KOPT-K1 (cell line): Measurements from ENCODE around the gene NPC1L1.

Experiments
- H3K27ac ChIP-seq: fragments of 200-600 bp; sonication (generic); 2 replicates; pipeline ENCODE4 v1.5.1; 2016; ENCODE audit warnings: antibody characterized with exemption, mild to moderate bottlenecking, low read depth, low read length; ENCODE audit not compliant: poor library complexity, severe bottlenecking
- H3K36me3 ChIP-seq: fragments of 200-600 bp; sonication (generic); 2 replicates; pipeline ENCODE4 v1.5.1; 2017; ENCODE audit warnings: antibody characterized with exemption, mild to moderate bottlenecking, low read length, moderate library complexity; ENCODE audit not compliant: insufficient read depth
- H3K9me3 ChIP-seq: fragments of 200-600 bp; sonication (generic); 2 replicates; pipeline ENCODE4 v1.5.1; 2017; ENCODE audit warnings: antibody characterized with exemption, low read length, mild to moderate bottlenecking; ENCODE audit not compliant: insufficient read depth, poor library complexity, severe bottlenecking

Gene NPC1L1

GRCh38 chr7:44531421-44532380 lies 9.4 kb downstream of the NPC1L1 start:
- no peaks in the 10 kb centered on the region for H3K9me3 ChIP-seq
- no peak overlapping the region for H3K27ac ChIP-seq
- H3K36me3 ChIP-seq, result no peaks in the 10 kb centered on the region

- Histone ChIP-seq H3K9me3 (no peaks in the 10 kb centered on the region), H3K27ac (no peak overlapping the region), H3K36me3 (no peaks in the 10 kb centered on the region)
Measured at GRCh38 chr7:44530990-44531389, 10.1 kb downstream of the NPC1L1 start.

- Histone ChIP-seq H3K27ac (no peak overlapping the region), H3K36me3 (no peaks in the 10 kb centered on the region), H3K9me3 (peaks cover 23% of the 10 kb centered on the region)
Measured at GRCh38 chr7:44524811-44525388, 16.2 kb downstream of the NPC1L1 start.

- Histone ChIP-seq H3K9me3 (peaks cover 23% of the 10 kb centered on the region), H3K27ac (no peak overlapping the region), H3K36me3 (no peaks in the 10 kb centered on the region)
Measured at GRCh38 chr7:44522315-44522714, 18.8 kb downstream of the NPC1L1 start.

GRCh38 chr7:44521347-44522095 lies 19.6 kb downstream of the NPC1L1 start:
- no peak overlapping the region for H3K27ac ChIP-seq
- H3K9me3 ChIP-seq, result peaks cover 23% of the 10 kb centered on the region
- H3K36me3 ChIP-seq, result no peaks in the 10 kb centered on the region

- peaks cover 23% of the 10 kb centered on the region for H3K9me3 ChIP-seq
- H3K36me3 ChIP-seq, result no peaks in the 10 kb centered on the region
- no peak overlapping the region for H3K27ac ChIP-seq
Measured at GRCh38 chr7:44520574-44520973, 20.6 kb downstream of the NPC1L1 start.

GRCh38 chr7:44519546-44519945 lies 21.6 kb downstream of the NPC1L1 start:
- Histone ChIP-seq H3K36me3 (no peaks in the 10 kb centered on the region), H3K9me3 (peaks cover 14% of the 10 kb centered on the region), H3K27ac (no peak overlapping the region)

GRCh38 chr7:44518761-44519160 lies 22.4 kb downstream of the NPC1L1 start:
- no peak overlapping the region for H3K27ac ChIP-seq
- H3K9me3 ChIP-seq, result peaks cover 6% of the 10 kb centered on the region
- no peaks in the 10 kb centered on the region for H3K36me3 ChIP-seq

- no peaks in the 10 kb centered on the region for H3K9me3 ChIP-seq
- no peak overlapping the region for H3K27ac ChIP-seq
- H3K36me3 ChIP-seq, result no peaks in the 10 kb centered on the region
Measured at GRCh38 chr7:44517175-44517574, 24.0 kb downstream of the NPC1L1 start.

GRCh38 chr7:44515590-44516268 lies 25.4 kb downstream of the NPC1L1 start:
- H3K9me3 ChIP-seq, result no peaks in the 10 kb centered on the region
- H3K27ac ChIP-seq, result no peak overlapping the region

GRCh38 chr7:44512736-44513135 lies 28.4 kb downstream of the NPC1L1 start:
- no peak overlapping the region for H3K27ac ChIP-seq
- no peaks in the 10 kb centered on the region for H3K36me3 ChIP-seq
- H3K9me3 ChIP-seq, result peaks cover 18% of the 10 kb centered on the region

More at GRCh38 chr7:44515590-44516268, 25.4 kb downstream of the NPC1L1 start:
- H3K36me3 ChIP-seq, result no peaks in the 10 kb centered on the region

- Histone ChIP-seq H3K27ac (no peak overlapping the region), H3K9me3 (peaks cover 25% of the 10 kb centered on the region), H3K36me3 (no peaks in the 10 kb centered on the region)
Measured at GRCh38 chr7:44511863-44512468, 29.2 kb downstream of the NPC1L1 start.

GRCh38 chr7:44511236-44511635 lies 29.9 kb downstream of the NPC1L1 start:
- no peak overlapping the region for H3K27ac ChIP-seq
- H3K36me3 ChIP-seq, result no peaks in the 10 kb centered on the region
- H3K9me3 ChIP-seq, result peaks cover 30% of the 10 kb centered on the region

- no peak overlapping the region for H3K27ac ChIP-seq
- H3K9me3 ChIP-seq, result peaks cover 30% of the 10 kb centered on the region
- no peaks in the 10 kb centered on the region for H3K36me3 ChIP-seq
Measured at GRCh38 chr7:44508328-44509030, 32.7 kb downstream of the NPC1L1 start.
